GM12878 (cell line): ENCODE data around the gene ARHGEF1. TPM values are rescaled to one million over a fixed set of nuclear protein-coding genes. Genes with fewer than 3 reads are reported as not detected.

ENCODE experiments used
- ASH2L ChIP-seq: fragments of 300-600, 200-600 bp; sonication (generic); IDR thresholded peaks from 2 replicates; pipeline ENCODE4 v1.6.1; 2017; ENCODE audit warnings: low read depth, mild to moderate bottlenecking, borderline replicate concordance
- CREB1 ChIP-seq: IDR thresholded peaks from 2 replicates; pipeline ENCODE4 v1.6.1; 2012; ENCODE audit warnings: low read depth, mild to moderate bottlenecking, inconsistent platforms
- ESRRA ChIP-seq: IDR thresholded peaks from 2 replicates; pipeline ENCODE4 v1.6.1; 2012; ENCODE audit warnings: mild to moderate bottlenecking, low read length, improper control_type of control experiment
- FOXK2 ChIP-seq: fragments of 450-650 bp; IDR thresholded peaks from 2 replicates; pipeline ENCODE4 v1.6.1; 2017; ENCODE audit warnings: mild to moderate bottlenecking, moderate library complexity
- HDAC2 ChIP-seq: fragments of 200-600 bp; sonication (generic); IDR thresholded peaks from 2 replicates; pipeline ENCODE4 v1.6.1; 2017
- IKZF2 ChIP-seq, 2 experiments: fragments of 450-650 bp; IDR thresholded peaks; 2 replicates each; pipeline ENCODE4 v1.6.1; 2017; ENCODE audit warnings: mild to moderate bottlenecking in 2 of 2, moderate library complexity in 2 of 2
- JUND ChIP-seq: IDR thresholded peaks from 2 replicates; pipeline ENCODE4 v1.6.1; 2012; ENCODE audit warnings: low read depth, mild to moderate bottlenecking, low read length, improper control_type of control experiment, moderate library complexity
- MXI1 ChIP-seq: fragments of 150-350 bp; IDR thresholded peaks from 2 replicates; pipeline ENCODE4 v1.6.1; 2011; ENCODE audit warnings: low read depth, mild to moderate bottlenecking, inconsistent platforms, low read length, improper control_type of control experiment
- NR2C1 ChIP-seq: fragments of 450-650 bp; IDR thresholded peaks from 2 replicates; pipeline ENCODE4 v1.6.1; 2017; ENCODE audit warnings: antibody characterized with exemption, mild to moderate bottlenecking, moderate library complexity
- RELA ChIP-seq: fragments of 450-650 bp; IDR thresholded peaks from 2 replicates; pipeline ENCODE4 v1.8.0; 2014; ENCODE audit warnings: borderline replicate concordance; ENCODE audit not compliant: partially characterized antibody
- SMAD1 ChIP-seq: fragments of 450-650 bp; IDR thresholded peaks from 2 replicates; pipeline ENCODE4 v1.6.1; 2018; ENCODE audit warnings: mild to moderate bottlenecking, low read depth; ENCODE audit not compliant: partially characterized antibody
- SREBF2 ChIP-seq: IDR thresholded peaks from 2 replicates; pipeline ENCODE4 v1.6.1; 2012; ENCODE audit warnings: mild to moderate bottlenecking, low read length
- TCF12 ChIP-seq: IDR thresholded peaks from 2 replicates; pipeline ENCODE4 v1.6.1; 2011; ENCODE audit warnings: low read depth, mild to moderate bottlenecking, low read length
- YY1 ChIP-seq: IDR thresholded peaks from 2 replicates; pipeline ENCODE4 v1.6.1; 2011; ENCODE audit warnings: low read depth, mild to moderate bottlenecking, low read length
- ZNF24 ChIP-seq: fragments of 450-650 bp; IDR thresholded peaks from 2 replicates; pipeline ENCODE4 v1.6.1; 2017; ENCODE audit warnings: antibody characterized with exemption, mild to moderate bottlenecking
- ZZZ3 ChIP-seq: IDR thresholded peaks from 2 replicates; pipeline ENCODE4 v1.6.1; 2011; ENCODE audit warnings: low read depth; ENCODE audit not compliant: control insufficient read depth, insufficient read length
- polyA plus RNA-seq, 11 experiments: library from polyadenylated mRNA; depleted of rRNA in 4 of 11; unstranded in 6 of 11; stranded (reverse) in 5 of 11; fragments of >200 nt; fragmentation: Nextera tagmentation in 4 of 11; fragmentation: Illumina TruSeq in 1 of 11; extraction: Ambion mirVana in 4 of 11; extraction: Trizol in 1 of 11; gene quantifications; 1 replicate in 1 of 11; 2 replicates in 10 of 11; pipeline versions ENCODE4 v1.2.1 to v1.2.3, GENCODE V29; 2011 to 2016; ENCODE audit warnings: inconsistent platforms in 2 of 11, missing spikeins in 2 of 11, low read depth in 1 of 11
- total RNA-seq, 4 experiments: library from RNA; depleted of rRNA in 3 of 4; stranded (reverse); fragments of >200 nt in 3 of 4; fragmentation: Illumina TruSeq in 1 of 4; extraction: Trizol in 1 of 4; gene quantifications; 2 replicates each; pipeline versions ENCODE4 v1.2.1 to v1.2.3, GENCODE V29; 2013 to 2021
- TF ChIP-seq, protein P1 (sequence below): fragments of 450-650 bp; IDR thresholded peaks from 2 replicates; pipeline ENCODE4 v1.6.1; 2017; ENCODE audit warnings: antibody characterized with exemption, mild to moderate bottlenecking, moderate library complexity
- TF ChIP-seq, protein P2 (sequence below): fragments of 450-650 bp; IDR thresholded peaks from 2 replicates; pipeline ENCODE4 v1.6.1; 2017; ENCODE audit warnings: mild to moderate bottlenecking, low read depth, inconsistent platforms; ENCODE audit not compliant: poor library complexity, severe bottlenecking
- TF ChIP-seq, protein P3 (sequence below): fragments of 450-650 bp; IDR thresholded peaks from 2 replicates; pipeline ENCODE4 v1.6.1; 2016; ENCODE audit warnings: mild to moderate bottlenecking, moderate library complexity, borderline replicate concordance

ARHGEF1 gene
- total and polyA plus RNA-seq, 10 of the 15 experiments (the other 5 are each of a cell fraction or from before 2014, with no cell fraction given), result 1.2 to 207 (median 53.9) TPM

DNA sequence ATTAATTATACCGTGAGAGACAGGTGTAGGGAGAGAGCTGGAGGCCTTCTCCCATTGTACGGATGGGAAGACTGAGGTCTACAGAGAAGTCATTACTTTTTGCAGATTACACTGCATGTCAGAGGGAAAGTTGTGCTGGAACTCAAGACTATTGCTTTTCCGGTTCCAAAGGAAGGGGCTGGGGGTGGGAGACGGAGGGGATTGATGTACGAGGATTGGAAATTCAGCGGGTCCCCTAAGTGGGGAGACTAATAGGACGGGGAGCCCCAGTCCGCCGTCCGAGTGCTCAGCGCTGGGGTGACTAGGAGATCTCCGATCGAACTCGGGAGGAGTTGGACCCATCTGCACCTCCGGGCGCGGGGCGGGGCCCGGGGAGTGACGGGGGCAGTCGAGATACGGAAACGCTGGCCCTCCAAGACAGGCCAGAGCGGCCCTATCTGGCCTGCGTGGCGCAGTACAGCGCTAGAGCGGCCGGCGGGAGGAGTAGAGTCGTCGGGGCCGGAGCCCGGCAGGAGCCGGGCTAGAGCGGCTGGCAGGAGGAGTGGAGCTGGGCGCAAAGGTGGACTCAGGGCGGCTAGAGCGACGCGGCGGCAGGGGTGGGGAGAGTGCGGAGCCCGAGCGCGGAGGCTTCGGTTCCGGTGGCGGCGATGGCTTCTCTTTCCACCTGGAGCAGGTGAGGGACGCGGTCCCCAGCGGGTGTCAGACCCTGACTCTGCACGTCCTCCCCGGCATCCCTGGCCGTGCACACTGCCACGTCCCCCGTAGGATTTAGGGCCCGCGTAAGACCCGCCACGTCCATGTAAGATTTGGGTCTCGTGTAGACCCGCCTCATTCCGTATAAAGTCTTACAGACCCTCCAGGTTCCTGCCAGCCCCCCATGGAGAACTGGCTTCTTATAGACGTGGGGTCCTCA is 1.1 kb downstream of the ARHGEF1 start (continued):
- TF ChIP-seq MXI1 (peak; percentile 70; the same call in 1 of the 2 replicates), YY1 (peak; percentile 88), JUND (no peak), ESRRA (peak; percentile 50; the same call in 1 of the 2 replicates), SMAD1 (peak; percentile 81), SREBF2 (no peak), ZNF24 (peak; percentile 92), ASH2L (no peak), ZZZ3 (no peak), FOXK2 (peak; percentile 20; the same call in 1 of the 2 replicates), HDAC2 (no peak), CREB1 (peak; percentile 70; the same call in 1 of the 2 replicates), RELA (peak; percentile 30), IKZF2 (IDR thresholded peaks at IDR 0.05) (peak; percentile 49 to 78; a peak in 3 of 4 replicates), NR2C1 (peak; percentile 93), TCF12 (0 out of 2 replicates have a peak, but pooled peaks have one; percentile 31)
- TF ChIP-seq, protein P1, sequence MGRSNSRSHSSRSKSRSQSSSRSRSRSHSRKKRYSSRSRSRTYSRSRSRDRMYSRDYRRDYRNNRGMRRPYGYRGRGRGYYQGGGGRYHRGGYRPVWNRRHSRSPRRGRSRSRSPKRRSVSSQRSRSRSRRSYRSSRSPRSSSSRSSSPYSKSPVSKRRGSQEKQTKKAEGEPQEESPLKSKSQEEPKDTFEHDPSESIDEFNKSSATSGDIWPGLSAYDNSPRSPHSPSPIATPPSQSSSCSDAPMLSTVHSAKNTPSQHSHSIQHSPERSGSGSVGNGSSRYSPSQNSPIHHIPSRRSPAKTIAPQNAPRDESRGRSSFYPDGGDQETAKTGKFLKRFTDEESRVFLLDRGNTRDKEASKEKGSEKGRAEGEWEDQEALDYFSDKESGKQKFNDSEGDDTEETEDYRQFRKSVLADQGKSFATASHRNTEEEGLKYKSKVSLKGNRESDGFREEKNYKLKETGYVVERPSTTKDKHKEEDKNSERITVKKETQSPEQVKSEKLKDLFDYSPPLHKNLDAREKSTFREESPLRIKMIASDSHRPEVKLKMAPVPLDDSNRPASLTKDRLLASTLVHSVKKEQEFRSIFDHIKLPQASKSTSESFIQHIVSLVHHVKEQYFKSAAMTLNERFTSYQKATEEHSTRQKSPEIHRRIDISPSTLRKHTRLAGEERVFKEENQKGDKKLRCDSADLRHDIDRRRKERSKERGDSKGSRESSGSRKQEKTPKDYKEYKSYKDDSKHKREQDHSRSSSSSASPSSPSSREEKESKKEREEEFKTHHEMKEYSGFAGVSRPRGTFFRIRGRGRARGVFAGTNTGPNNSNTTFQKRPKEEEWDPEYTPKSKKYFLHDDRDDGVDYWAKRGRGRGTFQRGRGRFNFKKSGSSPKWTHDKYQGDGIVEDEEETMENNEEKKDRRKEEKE, result 0 out of 2 replicates have a peak, but pooled peaks have one; percentile 17
- TF ChIP-seq, protein P2, sequence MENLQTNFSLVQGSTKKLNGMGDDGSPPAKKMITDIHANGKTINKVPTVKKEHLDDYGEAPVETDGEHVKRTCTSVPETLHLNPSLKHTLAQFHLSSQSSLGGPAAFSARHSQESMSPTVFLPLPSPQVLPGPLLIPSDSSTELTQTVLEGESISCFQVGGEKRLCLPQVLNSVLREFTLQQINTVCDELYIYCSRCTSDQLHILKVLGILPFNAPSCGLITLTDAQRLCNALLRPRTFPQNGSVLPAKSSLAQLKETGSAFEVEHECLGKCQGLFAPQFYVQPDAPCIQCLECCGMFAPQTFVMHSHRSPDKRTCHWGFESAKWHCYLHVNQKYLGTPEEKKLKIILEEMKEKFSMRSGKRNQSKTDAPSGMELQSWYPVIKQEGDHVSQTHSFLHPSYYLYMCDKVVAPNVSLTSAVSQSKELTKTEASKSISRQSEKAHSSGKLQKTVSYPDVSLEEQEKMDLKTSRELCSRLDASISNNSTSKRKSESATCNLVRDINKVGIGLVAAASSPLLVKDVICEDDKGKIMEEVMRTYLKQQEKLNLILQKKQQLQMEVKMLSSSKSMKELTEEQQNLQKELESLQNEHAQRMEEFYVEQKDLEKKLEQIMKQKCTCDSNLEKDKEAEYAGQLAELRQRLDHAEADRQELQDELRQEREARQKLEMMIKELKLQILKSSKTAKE, result peak; percentile 18
- TF ChIP-seq, protein P3, sequence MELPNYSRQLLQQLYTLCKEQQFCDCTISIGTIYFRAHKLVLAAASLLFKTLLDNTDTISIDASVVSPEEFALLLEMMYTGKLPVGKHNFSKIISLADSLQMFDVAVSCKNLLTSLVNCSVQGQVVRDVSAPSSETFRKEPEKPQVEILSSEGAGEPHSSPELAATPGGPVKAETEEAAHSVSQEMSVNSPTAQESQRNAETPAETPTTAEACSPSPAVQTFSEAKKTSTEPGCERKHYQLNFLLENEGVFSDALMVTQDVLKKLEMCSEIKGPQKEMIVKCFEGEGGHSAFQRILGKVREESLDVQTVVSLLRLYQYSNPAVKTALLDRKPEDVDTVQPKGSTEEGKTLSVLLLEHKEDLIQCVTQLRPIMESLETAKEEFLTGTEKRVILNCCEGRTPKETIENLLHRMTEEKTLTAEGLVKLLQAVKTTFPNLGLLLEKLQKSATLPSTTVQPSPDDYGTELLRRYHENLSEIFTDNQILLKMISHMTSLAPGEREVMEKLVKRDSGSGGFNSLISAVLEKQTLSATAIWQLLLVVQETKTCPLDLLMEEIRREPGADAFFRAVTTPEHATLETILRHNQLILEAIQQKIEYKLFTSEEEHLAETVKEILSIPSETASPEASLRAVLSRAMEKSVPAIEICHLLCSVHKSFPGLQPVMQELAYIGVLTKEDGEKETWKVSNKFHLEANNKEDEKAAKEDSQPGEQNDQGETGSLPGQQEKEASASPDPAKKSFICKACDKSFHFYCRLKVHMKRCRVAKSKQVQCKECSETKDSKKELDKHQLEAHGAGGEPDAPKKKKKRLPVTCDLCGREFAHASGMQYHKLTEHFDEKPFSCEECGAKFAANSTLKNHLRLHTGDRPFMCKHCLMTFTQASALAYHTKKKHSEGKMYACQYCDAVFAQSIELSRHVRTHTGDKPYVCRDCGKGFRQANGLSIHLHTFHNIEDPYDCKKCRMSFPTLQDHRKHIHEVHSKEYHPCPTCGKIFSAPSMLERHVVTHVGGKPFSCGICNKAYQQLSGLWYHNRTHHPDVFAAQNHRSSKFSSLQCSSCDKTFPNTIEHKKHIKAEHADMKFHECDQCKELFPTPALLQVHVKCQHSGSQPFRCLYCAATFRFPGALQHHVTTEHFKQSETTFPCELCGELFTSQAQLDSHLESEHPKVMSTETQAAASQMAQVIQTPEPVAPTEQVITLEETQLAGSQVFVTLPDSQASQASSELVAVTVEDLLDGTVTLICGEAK, result peak; percentile 73; the same call in 1 of the 2 replicates
